ENCODE measurements around the gene SAGE1. TPM values are rescaled to one million over a fixed set of nuclear protein-coding genes. Genes with fewer than 3 reads are reported as not detected.

Gene SAGE1
- total and polyA plus RNA-seq, 10 donors, result 0.02 TPM; not detected in 9

Other genes starting within 250 kb of the SAGE1 start
- gene CT45A1, start 180.1 kb upstream of the SAGE1 start, total RNA-seq, result not detected
- not detected for gene CT45A1, start 180.1 kb upstream of the SAGE1 start, polyA plus RNA-seq
- not detected for gene CT45A3, start 125.5 kb upstream of the SAGE1 start, total RNA-seq
- not detected for gene CT45A3, start 125.5 kb upstream of the SAGE1 start, polyA plus RNA-seq
- gene CT45A5, start 108.2 kb upstream of the SAGE1 start, total RNA-seq, result not detected
- not detected for gene CT45A5, start 108.2 kb upstream of the SAGE1 start, polyA plus RNA-seq
- gene CT45A6, start 90.9 kb upstream of the SAGE1 start, total RNA-seq, result not detected
- gene CT45A6, start 90.9 kb upstream of the SAGE1 start, polyA plus RNA-seq, result not detected
- not detected for gene CT45A2, start 73.7 kb upstream of the SAGE1 start, total RNA-seq
- not detected for gene CT45A2, start 73.7 kb upstream of the SAGE1 start, polyA plus RNA-seq
- gene CT45A7, start 56.4 kb upstream of the SAGE1 start, total RNA-seq, result not detected
- gene CT45A7, start 56.4 kb upstream of the SAGE1 start, polyA plus RNA-seq, result not detected
- not detected for gene CT45A8, start 39.2 kb upstream of the SAGE1 start, total RNA-seq
- gene CT45A8, start 39.2 kb upstream of the SAGE1 start, polyA plus RNA-seq, result not detected
- gene CT45A9, start 21.9 kb upstream of the SAGE1 start, total RNA-seq, result not detected
- gene CT45A9, start 21.9 kb upstream of the SAGE1 start, polyA plus RNA-seq, result not detected
- not detected for gene CT45A10, start 272 bp upstream of the SAGE1 start, total RNA-seq
- gene CT45A10, start 272 bp upstream of the SAGE1 start, polyA plus RNA-seq, result not detected
- 10 to 100 TPM; 16.5 to 25.7 (median 20.6) TPM for gene MMGT1, start 80.3 kb downstream of the SAGE1 start, total RNA-seq
- gene MMGT1, start 80.3 kb downstream of the SAGE1 start, polyA plus RNA-seq, result 1 to 10 TPM; 2.5 to 5.2 (median 3.8) TPM
- 10 to 100 TPM; 10.5 to 19.9 (median 14.2) TPM for gene SLC9A6, start 91.7 kb downstream of the SAGE1 start, total RNA-seq
- gene SLC9A6, start 91.7 kb downstream of the SAGE1 start, polyA plus RNA-seq, result 1 to 10 TPM; 6.2 to 6.8 (median 6.6) TPM

Measured in spleen (tissue), 10 donors.